Measurements from ENCODE around the gene GIGYF2. TPM values are rescaled to one million over a fixed set of nuclear protein-coding genes. Genes with fewer than 3 reads are reported as not detected.
A peak's percentile ranks its signal among the peaks of the same experiment; 100 is the strongest.

Gene GIGYF2
- total and polyA plus RNA-seq, 2 of the 13 experiments (the other 11 are each of a cell fraction or from before 2014, with no cell fraction given), result 44.9 to 73.5 TPM

- TF ChIP-seq CBX5 (CRISPR knock-in tag; IDR thresholded peaks at IDR 0.05; ENCODE audit: borderline replicate concordance), result 0 out of 2 replicates have a peak, but pooled peaks have one; percentile 16
- TF ChIP-seq ZFP1 (CRISPR knock-in tag; IDR thresholded peaks at IDR 0.05), result no peak
- no peak for TF ChIP-seq MAZ (IDR thresholded peaks at IDR 0.05; ENCODE audit: borderline replicate concordance, low read depth, low read length)
- TF ChIP-seq MAZ (CRISPR knock-in tag; IDR thresholded peaks at IDR 0.05; ENCODE audit: low read depth), result no peak
- no peak for TF ChIP-seq NKX3-1 (CRISPR knock-in tag; IDR thresholded peaks at IDR 0.05)
- no peak for TF ChIP-seq MIXL1 (CRISPR knock-in tag; IDR thresholded peaks at IDR 0.05)
- no peak for TF ChIP-seq ZFP37 (CRISPR knock-in tag; IDR thresholded peaks at IDR 0.05; ENCODE audit: borderline replicate concordance)
- no peak for TF ChIP-seq ZBTB1 (CRISPR knock-in tag; IDR thresholded peaks at IDR 0.05; ENCODE audit: borderline replicate concordance)
- no peak for TF ChIP-seq NR2F1 (CRISPR knock-in tag; IDR thresholded peaks at IDR 0.05)
- TF ChIP-seq PHB2 (IDR thresholded peaks at IDR 0.05; ENCODE audit: partially characterized antibody), result no peak
- TF ChIP-seq ZNF589 (CRISPR knock-in tag; conservative IDR thresholded peaks at IDR 0.05), result no peak
- no peak for TF ChIP-seq MXD4 (CRISPR knock-in tag; IDR thresholded peaks at IDR 0.05)
- TF ChIP-seq ZBTB8A (CRISPR knock-in tag; IDR thresholded peaks at IDR 0.05; ENCODE audit: borderline replicate concordance, low read depth), result no peak
- no peak; the same call in 1 of the 2 replicates for TF ChIP-seq KAT7 (CRISPR knock-in tag; IDR thresholded peaks at IDR 0.05; ENCODE audit: borderline replicate concordance)
- TF ChIP-seq ZNF546 (CRISPR knock-in tag; conservative IDR thresholded peaks at IDR 0.05), result no peak
- no peak for TF ChIP-seq MATR3 (CRISPR knock-in tag; IDR thresholded peaks at IDR 0.05)
- TF ChIP-seq, protein P1, sequence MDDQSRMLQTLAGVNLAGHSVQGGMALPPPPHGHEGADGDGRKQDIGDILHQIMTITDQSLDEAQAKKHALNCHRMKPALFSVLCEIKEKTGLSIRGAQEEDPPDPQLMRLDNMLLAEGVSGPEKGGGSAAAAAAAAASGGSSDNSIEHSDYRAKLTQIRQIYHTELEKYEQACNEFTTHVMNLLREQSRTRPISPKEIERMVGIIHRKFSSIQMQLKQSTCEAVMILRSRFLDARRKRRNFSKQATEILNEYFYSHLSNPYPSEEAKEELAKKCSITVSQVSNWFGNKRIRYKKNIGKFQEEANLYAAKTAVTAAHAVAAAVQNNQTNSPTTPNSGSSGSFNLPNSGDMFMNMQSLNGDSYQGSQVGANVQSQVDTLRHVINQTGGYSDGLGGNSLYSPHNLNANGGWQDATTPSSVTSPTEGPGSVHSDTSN (CRISPR knock-in tag; IDR thresholded peaks at IDR 0.05; ENCODE audit: borderline replicate concordance), result no peak
- 0 out of 2 replicates have a peak, but pooled peaks have one; percentile 48 for TF ChIP-seq ZNF414 (CRISPR knock-in tag; IDR thresholded peaks at IDR 0.05)
- TF ChIP-seq ZNF713 (CRISPR knock-in tag; IDR thresholded peaks at IDR 0.05), result no peak
- no peak for TF ChIP-seq ZNF737 (CRISPR knock-in tag; IDR thresholded peaks at IDR 0.05; ENCODE audit: borderline replicate concordance)
- TF ChIP-seq ZNF275 (CRISPR knock-in tag; IDR thresholded peaks at IDR 0.05; ENCODE audit: borderline replicate concordance), result no peak
- 0 out of 2 replicates have a peak, but pooled peaks have one; percentile 24 for TF ChIP-seq MTA1 (CRISPR knock-in tag; IDR thresholded peaks at IDR 0.05; ENCODE audit: borderline replicate concordance)
- TF ChIP-seq POLR2G (IDR thresholded peaks at IDR 0.05; ENCODE audit: low read depth, low read length), result peak; percentile 80
- no peak for TF ChIP-seq RORA (CRISPR knock-in tag; IDR thresholded peaks at IDR 0.05)
- TF ChIP-seq FOSL2 (CRISPR knock-in tag; IDR thresholded peaks at IDR 0.05), result no peak
- TF ChIP-seq, protein P2, sequence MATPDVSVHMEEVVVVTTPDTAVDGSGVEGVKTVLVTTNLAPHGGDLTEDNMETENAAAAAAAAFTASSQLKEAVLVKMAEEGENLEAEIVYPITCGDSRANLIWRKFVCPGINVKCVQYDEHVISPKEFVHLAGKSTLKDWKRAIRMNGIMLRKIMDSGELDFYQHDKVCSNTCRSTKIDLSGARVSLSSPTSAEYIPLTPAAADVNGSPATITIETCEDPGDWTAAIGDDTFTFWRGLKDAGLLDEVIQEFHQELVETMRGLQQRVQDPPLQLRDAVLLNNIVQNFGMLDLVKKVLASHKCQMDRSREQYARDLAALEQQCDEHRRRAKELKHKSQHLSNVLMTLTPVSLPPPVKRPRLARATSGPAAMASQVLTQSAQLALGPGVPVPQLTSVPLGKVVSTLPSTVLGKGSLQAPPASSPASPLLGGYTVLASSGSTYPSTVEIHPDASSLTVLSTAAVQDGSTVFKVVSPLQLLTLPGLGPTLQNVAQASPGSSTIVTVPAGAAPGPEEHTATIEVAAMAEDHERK (CRISPR knock-in tag; IDR thresholded peaks at IDR 0.05; ENCODE audit: low read depth), result no peak
- TF ChIP-seq RARG (CRISPR knock-in tag; IDR thresholded peaks at IDR 0.05; ENCODE audit: low read depth), result no peak
Measured at GRCh38 chr2:232869138-232870017, 172.2 kb downstream of the GIGYF2 start (continued).
